Hindlimb muscle (tissue), 1 donor: Measurements from ENCODE around the gene CHTF18. TPM values are rescaled to one million over a fixed set of nuclear protein-coding genes. Genes with fewer than 3 reads are reported as not detected.
"Not testable (repeated sequence)": the region's sequence is repeated elsewhere in the genome, so short reads cannot be mapped to it uniquely, and the experiment has no call there.

ENCODE experiments used
- DNase-seq: peaks from one replicate; pipeline ENCODE4 v3.0.0-alpha.2; 2013
- polyA plus RNA-seq: library from polyadenylated mRNA; unstranded; fragments of 120-200 nt; gene quantifications from one replicate; pipeline ENCODE4 v1.2.1, GENCODE V29; 2013; ENCODE audit not compliant: insufficient read length

Gene CHTF18
- polyA plus RNA-seq, 1 donor: 15.7 TPM

- DNase-seq: not testable (repeated sequence)
These were observed 12.1 kb upstream of the CHTF18 start for GRCh38 chr16:776298-776697.

- no peak for DNase-seq
These were observed 11.6 kb upstream of the CHTF18 start for GRCh38 chr16:776824-777223.

- no peak for DNase-seq
These were observed 10.6 kb upstream of the CHTF18 start for GRCh38 chr16:777826-778225.

DNA sequence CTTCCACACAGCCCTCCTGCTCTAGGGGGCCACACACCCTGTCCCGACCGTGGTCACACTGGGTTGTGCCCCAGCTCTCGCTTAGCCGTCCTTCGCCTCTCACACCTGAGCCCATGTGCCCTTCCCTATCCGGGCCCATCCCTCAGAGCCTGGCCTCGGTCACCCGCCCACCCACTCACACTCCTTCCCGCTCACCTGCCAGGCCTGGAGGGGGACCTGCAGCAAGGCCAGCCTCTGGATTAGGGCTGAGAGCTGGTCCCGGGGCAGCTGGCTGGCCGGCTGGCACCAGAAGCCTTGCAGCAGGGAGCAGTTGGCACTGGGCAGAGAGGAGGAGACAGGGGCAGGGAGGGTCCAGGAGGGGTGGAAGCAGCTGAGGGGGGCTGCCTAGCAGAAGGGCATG is 10.0 kb upstream of the CHTF18 start:
- no peak for DNase-seq

- DNase-seq: no peak
These were observed 9.4 kb upstream of the CHTF18 start for GRCh38 chr16:778909-779527.

DNA sequence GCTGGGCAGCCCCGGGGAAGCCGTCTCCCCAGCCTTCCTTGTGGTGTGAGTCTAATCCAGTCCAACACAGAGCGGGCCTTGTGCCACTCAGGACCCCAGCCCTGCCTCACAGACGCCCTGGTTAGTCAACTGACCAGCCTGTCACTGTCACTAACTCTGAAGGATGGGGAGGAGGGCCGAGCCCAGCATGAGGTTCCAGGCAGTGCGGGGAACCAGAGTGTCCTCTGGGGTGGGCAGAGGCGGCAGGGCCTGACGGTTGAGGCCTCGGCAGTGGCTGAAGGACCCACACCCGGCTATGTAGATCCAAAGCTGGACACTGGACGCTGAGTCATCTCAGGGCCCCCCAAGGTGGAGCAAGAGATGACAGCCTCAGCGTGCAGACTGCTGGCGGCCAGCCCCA is 8.9 kb upstream of the CHTF18 start:
- DNase-seq: no peak

GRCh38 chr16:780296-780695 is 8.1 kb upstream of the CHTF18 start:
- no peak for DNase-seq

DNA sequence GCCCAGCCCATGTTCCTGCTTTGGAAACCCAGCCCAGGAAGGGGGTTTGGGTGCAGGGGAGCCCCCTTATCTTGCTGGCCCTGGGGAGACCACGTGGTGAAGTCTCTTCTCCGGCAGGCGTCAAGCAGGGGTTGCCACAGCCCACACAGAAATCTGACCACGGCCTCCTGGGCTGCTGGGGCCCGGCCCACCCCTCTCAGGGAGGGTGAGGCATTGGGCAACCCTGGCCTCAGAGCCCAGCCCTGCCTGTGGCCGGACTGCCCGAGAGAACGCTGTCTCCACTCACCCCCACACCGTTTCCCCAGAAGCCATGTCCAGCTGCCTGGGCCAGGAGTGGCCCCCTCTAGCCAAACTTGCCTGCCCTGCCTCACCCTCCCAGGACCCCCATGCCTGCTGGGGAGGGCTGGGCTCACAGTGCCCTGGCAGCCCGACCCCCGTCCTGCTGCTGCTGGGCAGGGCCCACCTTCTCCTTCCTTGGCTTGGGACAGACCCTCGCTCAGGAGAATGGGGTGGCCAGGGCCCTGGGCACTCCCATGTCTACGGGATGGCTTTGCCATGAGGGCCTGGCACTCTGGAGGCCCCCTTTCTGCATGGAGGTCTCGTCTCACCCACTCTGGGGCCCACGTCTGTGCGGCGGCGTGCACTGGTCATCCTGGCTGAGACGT is 6.9 kb upstream of the CHTF18 start:
- DNase-seq: no peak

GRCh38 chr16:782258-782657 is 6.2 kb upstream of the CHTF18 start:
- DNase-seq: no peak

DNA sequence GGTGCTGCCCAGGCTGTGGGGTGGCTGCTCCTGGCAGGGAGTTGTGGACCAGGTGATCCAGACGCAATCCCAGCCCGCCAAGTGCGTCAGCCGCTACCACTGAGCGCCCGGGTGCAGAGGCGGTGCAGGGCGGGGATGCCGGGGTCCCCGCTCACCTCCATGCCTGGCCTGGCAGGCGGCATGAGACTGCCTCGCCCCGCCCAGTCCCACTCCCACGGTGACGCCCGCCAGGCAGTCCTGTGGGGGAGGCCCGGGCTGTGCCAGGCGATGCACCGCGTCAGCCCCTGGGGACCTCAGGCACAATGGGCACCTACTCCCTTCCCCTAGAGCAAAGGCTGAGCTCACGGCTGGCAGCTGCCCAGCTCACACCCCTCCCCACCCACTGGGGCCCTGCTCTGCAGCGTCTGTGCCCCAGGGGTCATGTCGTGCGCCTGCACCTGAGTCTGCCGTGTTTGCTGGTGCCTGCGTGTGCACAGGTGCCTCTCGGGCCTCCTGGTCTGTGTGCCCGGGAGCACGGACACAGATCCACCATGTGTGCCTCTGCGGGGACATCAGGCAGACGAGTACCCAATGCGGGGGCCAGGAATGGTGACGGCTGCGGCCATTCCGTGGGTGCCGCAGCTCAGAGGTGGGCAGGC is 5.5 kb upstream of the CHTF18 start:
- no peak for DNase-seq

GRCh38 chr16:783404-784161 is 4.8 kb upstream of the CHTF18 start:
- no peak for DNase-seq

DNA sequence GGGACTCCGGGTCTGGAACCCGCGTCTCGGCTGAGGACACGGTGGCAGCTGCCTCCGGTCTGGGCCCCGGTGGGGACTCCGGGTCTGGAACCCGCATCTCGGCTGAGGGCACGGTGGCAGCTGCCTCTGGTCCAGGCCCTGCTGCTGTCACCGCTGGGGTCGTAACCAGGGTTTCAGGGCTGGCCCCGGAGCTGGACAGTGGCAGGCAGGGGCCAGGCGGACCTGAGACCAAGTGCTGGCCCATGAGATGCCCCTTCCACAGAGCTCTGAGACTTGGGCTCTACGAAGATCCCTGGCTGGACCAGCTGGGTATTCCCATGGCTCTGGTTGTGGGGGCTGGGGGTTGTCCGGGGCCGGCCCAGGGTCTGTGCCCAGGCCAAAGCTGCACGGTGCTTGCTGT is 4.0 kb upstream of the CHTF18 start:
- DNase-seq: no peak

DNA sequence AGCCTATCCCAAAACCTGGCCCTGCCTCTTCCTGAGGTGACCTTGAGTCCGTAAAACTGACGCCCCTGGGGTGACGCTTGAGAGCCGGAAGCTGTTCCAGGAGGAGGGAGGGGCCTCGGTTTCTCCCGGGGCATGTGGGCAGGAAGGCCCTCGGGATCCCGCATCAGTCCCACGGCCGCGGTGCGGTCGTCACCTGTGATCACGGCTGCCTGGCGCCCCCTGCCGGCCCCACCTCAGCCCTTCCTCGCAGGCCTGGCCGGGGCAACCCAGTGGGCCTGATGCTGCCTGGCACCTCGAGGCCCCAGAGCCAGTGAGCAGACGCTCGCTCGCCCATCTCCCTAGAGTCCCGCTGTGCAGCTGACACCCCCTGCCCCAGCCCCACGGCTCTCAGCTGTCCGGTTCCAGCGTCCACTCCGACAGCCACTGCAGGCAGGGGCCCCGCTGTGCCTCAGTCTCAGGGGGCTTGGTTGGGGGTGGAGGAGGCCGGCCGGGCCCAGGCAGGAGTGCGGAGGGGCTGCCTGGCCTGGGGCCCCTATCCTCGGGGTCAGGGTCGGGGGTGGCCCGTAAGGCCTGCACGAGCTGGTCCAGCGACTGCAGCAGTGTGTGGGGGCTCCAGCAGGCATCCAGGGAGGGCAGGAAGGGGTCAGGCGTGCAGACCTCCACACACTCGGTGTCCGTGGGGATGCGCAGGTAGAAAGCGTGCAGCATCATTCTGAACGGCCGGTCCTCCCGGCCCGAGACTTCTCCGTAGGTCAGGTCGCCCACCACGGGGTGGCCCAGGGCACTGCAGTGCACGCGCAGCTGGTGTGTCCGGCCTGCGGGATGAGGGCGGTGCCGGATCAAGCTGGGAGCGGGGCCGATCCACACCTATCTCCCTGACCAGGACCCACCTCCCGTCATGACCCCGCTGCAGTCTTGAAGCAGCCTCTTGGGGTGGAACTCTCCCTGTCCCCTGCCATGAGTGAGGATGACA is 2.6 kb upstream of the CHTF18 start:
- peak; percentile 27 for DNase-seq

- DNase-seq: no peak
These were observed 976 bp upstream of the CHTF18 start for GRCh38 chr16:787321-787966.

DNA sequence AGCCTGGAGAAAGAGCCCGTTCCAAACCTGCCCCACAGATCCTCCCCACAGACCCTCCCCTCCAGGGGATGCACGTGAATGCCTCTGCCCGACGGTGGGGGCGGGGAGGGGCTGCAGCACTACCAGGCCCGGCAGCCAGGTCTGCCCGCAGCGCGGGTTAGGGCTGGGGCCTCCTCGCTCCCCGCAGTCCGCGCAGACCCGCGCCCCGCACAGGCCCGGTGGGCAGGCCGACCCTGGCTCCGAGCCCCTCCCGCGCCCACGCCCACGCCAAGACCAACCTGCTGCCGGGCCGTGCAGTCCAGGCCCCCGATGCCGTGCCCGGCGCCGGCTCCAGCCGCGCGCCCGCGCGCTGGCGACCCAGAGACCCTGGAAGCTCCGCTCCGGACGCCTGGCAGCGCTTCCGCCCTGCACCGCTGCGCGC is 432 bp upstream of the CHTF18 start, which contains the start of gene RPUSD1:
Gene RPUSD1 (minus strand): TSS at position 404 of the 421 bp plus-strand sequence. CDS start 644 bp downstream, outside the sequence.
- DNase-seq: no peak

GRCh38 chr16:789191-789850 is 901 bp downstream of the CHTF18 start:
- DNase-seq: no peak

DNA sequence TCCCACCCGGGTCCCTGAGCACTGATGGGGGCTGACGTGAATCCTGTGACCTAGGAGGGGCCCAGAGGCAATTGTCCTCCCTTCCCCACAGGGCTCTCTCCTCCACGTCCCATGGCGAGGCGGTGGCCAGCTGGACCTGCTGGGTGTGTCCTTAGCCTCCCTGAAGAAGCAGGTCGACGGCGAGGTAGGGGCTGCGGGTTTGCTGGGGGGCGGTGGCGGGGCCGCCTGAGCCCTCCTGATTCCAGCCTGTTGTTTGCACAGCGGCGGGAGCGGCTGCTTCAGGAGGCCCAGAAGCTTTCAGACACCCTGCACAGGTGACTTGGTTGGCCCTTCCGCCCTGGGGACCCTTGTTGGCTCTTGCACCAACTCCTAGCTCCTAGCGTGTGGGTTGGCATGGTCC is 1.7 kb downstream of the CHTF18 start:
- DNase-seq: no peak

- no peak for DNase-seq
These were observed 2.7 kb downstream of the CHTF18 start for GRCh38 chr16:791131-791530.

DNA sequence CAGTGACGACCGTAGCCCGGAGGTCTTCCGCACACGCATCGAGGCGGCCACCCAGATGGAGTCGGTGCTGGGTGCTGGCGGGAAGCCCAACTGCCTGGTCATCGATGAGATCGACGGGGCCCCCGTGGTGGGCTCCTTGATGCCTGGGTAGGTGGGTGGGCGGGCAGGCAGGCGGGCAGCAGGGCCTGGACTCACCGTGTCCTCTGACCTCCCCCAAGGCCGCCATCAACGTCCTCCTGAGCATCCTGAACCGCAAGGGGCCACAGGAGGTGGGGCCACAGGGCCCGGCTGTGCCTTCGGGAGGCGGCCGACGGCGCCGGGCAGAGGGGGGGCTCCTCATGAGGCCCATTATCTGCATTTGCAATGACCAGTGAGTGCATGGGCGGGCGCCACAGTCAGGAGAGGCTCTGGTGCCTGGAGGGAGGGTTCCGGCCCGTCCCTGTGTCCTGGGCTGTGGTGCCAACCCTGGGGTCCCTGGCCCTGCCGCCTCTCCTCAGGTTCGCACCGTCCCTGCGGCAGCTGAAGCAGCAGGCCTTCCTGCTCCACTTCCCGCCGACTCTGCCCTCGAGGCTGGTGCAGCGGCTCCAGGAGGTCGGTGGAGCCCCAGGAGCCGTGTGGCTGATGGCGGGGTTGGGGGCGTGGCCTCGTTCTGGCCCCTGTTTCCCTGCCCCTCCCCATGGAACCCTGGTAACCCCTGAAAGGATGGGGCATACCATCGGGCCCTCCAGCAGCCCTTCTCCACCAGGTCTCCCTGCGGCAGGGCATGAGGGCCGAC is 4.0 kb downstream of the CHTF18 start:
- DNase-seq: no peak

- no peak for DNase-seq
These were observed 5.0 kb downstream of the CHTF18 start for GRCh38 chr16:793414-793813.
